Caco-2 (cell line): Measurements from ENCODE around the gene KLK13. TPM values are rescaled to one million over a fixed set of nuclear protein-coding genes. Genes with fewer than 3 reads are reported as not detected.

Experiments
- BruUV-seq: library from RNA; stranded (reverse); fragments of 400-500 nt; replicated peaks from 2 replicates; lab custom pipeline; 2021; lab: Mats Ljungman, UMichigan
- CTCF ChIA-PET: fragments of 300-600 bp; sonication (Branson Sonifier 250); formaldehyde crosslinking; loops from one replicate; lab custom pipeline; 2022; ENCODE audit warnings: antibody characterized with exemption; lab: Charles Lee
- POLR2A ChIA-PET: fragments of 300-600 bp; sonication (Branson Sonifier 250); formaldehyde crosslinking; loops from one replicate; lab custom pipeline; 2022; ENCODE audit warnings: antibody characterized with exemption; lab: Charles Lee
- DNase-seq, 2 experiments: peaks; one replicate each; pipeline versions ENCODE4 v3.0.0 to v3.0.0-alpha.2; 2020 to 2022
- H3K27me3 ChIP-seq: replicated peaks from 2 replicates; pipeline ENCODE4 v1.6.0; 2011; ENCODE audit warnings: low read length; ENCODE audit not compliant: control insufficient read depth, insufficient read depth
- H3K36me3 ChIP-seq: 2 replicates; pipeline ENCODE4 v1.5.1; 2011; ENCODE audit warnings: low read length; ENCODE audit not compliant: control insufficient read depth, insufficient read depth
- H3K4me1 ChIP-seq: fragments of 250-450 bp; sonication (Bioruptor Pico); 2 replicates; pipeline ENCODE4 v1.5.1; 2020; ENCODE audit warnings: mild to moderate bottlenecking
- H3K4me3 ChIP-seq: 2 replicates; pipeline ENCODE4 v1.5.1; 2011; ENCODE audit warnings: low read depth, mild to moderate bottlenecking, control low read depth, low read length
- H3K9me3 ChIP-seq: fragments of 250-450 bp; sonication (Bioruptor Pico); 2 replicates; pipeline ENCODE4 v1.5.1; 2020; ENCODE audit warnings: mild to moderate bottlenecking, moderate library complexity
- H3K27ac Mint-ChIP-seq: one replicate; pipeline ENCODE4 v1.8.0; 2022; ENCODE audit warnings: mixed read lengths; ENCODE audit not compliant: unreplicated experiment
- H3K27me3 Mint-ChIP-seq: one replicate; pipeline ENCODE4 v1.8.0; 2022; ENCODE audit warnings: mixed read lengths; ENCODE audit not compliant: insufficient read depth, unreplicated experiment
- H3K36me3 Mint-ChIP-seq: one replicate; pipeline ENCODE4 v1.8.0; 2022; ENCODE audit warnings: mild to moderate bottlenecking, mixed read lengths; ENCODE audit not compliant: insufficient read depth, unreplicated experiment
- H3K4me1 Mint-ChIP-seq: one replicate; pipeline ENCODE4 v1.8.0; 2022; ENCODE audit warnings: low read depth, mixed read lengths; ENCODE audit not compliant: unreplicated experiment
- H3K4me3 Mint-ChIP-seq: one replicate; pipeline ENCODE4 v1.8.0; 2022; ENCODE audit warnings: mild to moderate bottlenecking, moderate library complexity, mixed read lengths; ENCODE audit not compliant: unreplicated experiment
- H3K9me3 Mint-ChIP-seq: one replicate; pipeline ENCODE4 v1.8.0; 2022; ENCODE audit warnings: mixed read lengths; ENCODE audit not compliant: unreplicated experiment
- CTCF ChIP-seq, 2 experiments: fragments of 200-600 bp in 1 of 2; IDR thresholded peaks; 1 replicate in 1 of 2; 2 replicates in 1 of 2; pipeline versions ENCODE4 v1.5.1 to v1.8.0; 2011 to 2022; ENCODE audit warnings: antibody characterized with exemption in 1 of 2, control low read depth in 1 of 2, inconsistent platforms in 1 of 2, low read depth in 1 of 2, low read length in 1 of 2, mild to moderate bottlenecking in 1 of 2, moderate library complexity in 1 of 2; ENCODE audit not compliant: insufficient read depth in 1 of 2, severe bottlenecking in 1 of 2, unreplicated experiment in 1 of 2
- intact Hi-C: fragments of 100-400 bp; cut with micrococcal nuclease; formaldehyde crosslinking; loops from one replicate; pipeline ENCODE4 v1.10.0; 2022; ENCODE audit not compliant: unreplicated experiment
- total RNA-seq: library from RNA; stranded (reverse); gene quantifications from 2 replicates; pipeline ENCODE4 v1.2.3, GENCODE V29; 2022

Gene KLK13
- total RNA-seq, 1 experiment from 2014 or later, result not detected

GRCh38 chr19:51093510-51094345, 28.8 kb upstream of the KLK13 start:
- ChIA-PET CTCF (interaction anchor here (0.6 to 3.2 kb wide), 5 partner anchors 72 to 375 kb away, joined by 3 to 61 read pairs (median 9); no protein-coding TSS in a partner anchor), POLR2A (interaction anchor here (0.8 kb wide), 1 partner anchor 112 kb away, joined by 11 read pairs; no protein-coding TSS in a partner anchor)
- Mint-ChIP-seq H3K4me3 (no peak overlapping the region), H3K27me3 (no peaks in the 10 kb centered on the region), H3K27ac (no peak overlapping the region), H3K36me3 (peaks cover 13% of the 10 kb centered on the region), H3K9me3 (no peaks in the 10 kb centered on the region), H3K4me1 (peaks cover 14% of the 10 kb centered on the region)
- TF ChIP-seq CTCF (IDR thresholded peaks at IDR 0.05; ENCODE audit: insufficient read depth in 1 of 2, low read depth in 1 of 2, low read length in 1 of 2, severe bottlenecking in 1 of 2, unreplicated experiment in 1 of 2), result no peak
- no peak overlapping the region for H3K4me3 ChIP-seq
- no TSS peak for BruUV-seq
- DNase-seq, result no peak
- H3K27me3 ChIP-seq, result no peaks in the 10 kb centered on the region
- intact Hi-C loops, result loop anchor here (1.0 kb wide), 1 partner anchor 72 kb away; no protein-coding TSS in a partner anchor
- H3K9me3 ChIP-seq, result no peaks in the 10 kb centered on the region
- H3K4me1 ChIP-seq, result no peaks in the 10 kb centered on the region
- no peaks in the 10 kb centered on the region; the same call in 1 of the 2 replicates for H3K36me3 ChIP-seq

- no peaks in the 10 kb centered on the region for H3K4me1 ChIP-seq
- no TSS peak for BruUV-seq
- H3K4me3 ChIP-seq, result no peak overlapping the region
- Mint-ChIP-seq H3K4me1 (peaks cover 14% of the 10 kb centered on the region), H3K9me3 (no peaks in the 10 kb centered on the region), H3K36me3 (peaks cover 13% of the 10 kb centered on the region), H3K4me3 (no peak overlapping the region), H3K27ac (no peak overlapping the region), H3K27me3 (no peaks in the 10 kb centered on the region)
- ChIA-PET POLR2A (no interaction called here), CTCF (interaction anchor here (2.3 kb wide), 1 partner anchor 72 kb away, joined by 11 read pairs; no protein-coding TSS in a partner anchor)
- no peak for TF ChIP-seq CTCF (IDR thresholded peaks at IDR 0.05; ENCODE audit: insufficient read depth in 1 of 2, low read depth in 1 of 2, low read length in 1 of 2, severe bottlenecking in 1 of 2, unreplicated experiment in 1 of 2)
- H3K9me3 ChIP-seq, result no peaks in the 10 kb centered on the region
- intact Hi-C loops, result no loop called here
- no peak for DNase-seq
- H3K36me3 ChIP-seq, result no peaks in the 10 kb centered on the region; the same call in 1 of the 2 replicates
- no peaks in the 10 kb centered on the region for H3K27me3 ChIP-seq
These were observed 28.2 kb upstream of the KLK13 start for GRCh38 chr19:51093101-51093500.

GRCh38 chr19:51091895-51092873, 27.3 kb upstream of the KLK13 start:
- intact Hi-C loops, result no loop called here
- H3K4me1 Mint-ChIP-seq, result peaks cover 14% of the 10 kb centered on the region
- POLR2A ChIA-PET, result no interaction called here
- H3K4me3 ChIP-seq, result no peak overlapping the region
- no peaks in the 10 kb centered on the region for H3K4me1 ChIP-seq
- peaks cover 12% of the 10 kb centered on the region for H3K36me3 Mint-ChIP-seq
- no peaks in the 10 kb centered on the region for H3K27me3 ChIP-seq
- H3K27ac Mint-ChIP-seq, result peak overlapping the region; percentile 10
- no peak overlapping the region for H3K4me3 Mint-ChIP-seq
- no TSS peak for BruUV-seq
- no peak for TF ChIP-seq CTCF (IDR thresholded peaks at IDR 0.05; ENCODE audit: insufficient read depth in 1 of 2, low read depth in 1 of 2, low read length in 1 of 2, severe bottlenecking in 1 of 2, unreplicated experiment in 1 of 2)
- H3K27me3 Mint-ChIP-seq, result no peaks in the 10 kb centered on the region
- no peaks in the 10 kb centered on the region; the same call in 1 of the 2 replicates for H3K36me3 ChIP-seq
- no peaks in the 10 kb centered on the region for H3K9me3 Mint-ChIP-seq
- H3K9me3 ChIP-seq, result no peaks in the 10 kb centered on the region
- DNase-seq, result no peak
- CTCF ChIA-PET, result interaction anchor here (2.3 kb wide), 1 partner anchor 71 kb away, joined by 11 read pairs; no protein-coding TSS in a partner anchor
